ENCODE results near the gene CTSS. TPM values are rescaled to one million over a fixed set of nuclear protein-coding genes. Genes with fewer than 3 reads are reported as not detected.

Gene CTSS
- total and polyA plus RNA-seq, 11 donors, result 3.9 to 306 (median 15.9) TPM

DNA sequence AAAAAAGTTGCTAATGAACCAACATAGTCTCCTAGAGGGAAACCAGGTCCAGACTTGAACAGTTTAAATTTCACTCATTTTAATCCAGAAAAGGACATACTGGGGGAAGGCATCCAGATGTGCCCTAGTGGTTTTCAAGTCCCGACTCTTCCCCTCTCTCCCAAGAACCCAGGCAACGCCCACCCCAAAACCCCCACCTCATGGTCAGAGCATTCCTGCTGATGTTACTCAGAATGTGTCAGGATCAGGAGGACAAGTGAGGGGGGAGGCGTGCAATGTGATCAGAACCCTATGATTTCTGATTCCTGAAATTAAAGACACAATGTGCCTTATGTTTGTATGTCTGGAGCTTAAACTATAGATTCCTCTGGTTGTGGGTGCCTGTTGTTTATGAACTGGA is 44.1 kb upstream of the CTSS start:
- H3K4me1 ChIP-seq, result peaks cover 0 to 23% (median 1%) of the 10 kb centered on the region in 12 donors
- intact Hi-C loops (cut with DNase I), result loop anchor here in 6 of 10 donors (5.0 to 10.0 kb wide), 4 partner anchors 255 to 557 kb away; no protein-coding TSS in a partner anchor

DNA sequence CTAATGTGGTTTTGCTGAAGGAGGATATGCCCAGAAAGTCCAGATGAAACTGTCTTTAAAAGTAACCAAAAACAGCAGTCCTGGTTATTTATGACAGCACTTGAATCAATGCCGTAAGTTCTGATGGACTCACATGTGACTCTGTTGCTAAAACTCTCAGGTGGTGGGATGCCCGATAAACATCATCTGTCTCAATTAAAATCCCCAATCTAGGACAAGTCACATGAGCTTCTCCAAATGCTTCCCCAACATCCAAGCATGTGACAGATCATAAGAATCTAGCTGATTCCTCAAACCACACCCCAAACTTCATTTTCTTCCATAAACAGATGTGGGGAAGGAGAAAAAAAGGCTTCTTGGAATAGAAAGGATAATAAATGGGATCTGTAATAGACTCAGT is 43.3 kb upstream of the CTSS start:
- WGBS, 4 donors, result 73 to 76% (median 74%) methylated on average over 2 of the region's 2 CpGs
- no peaks in the 10 kb centered on the region for H3K9me3 ChIP-seq
- peak overlapping the region in 2 of 12 donors; percentile 53 to 56 for H3K4me3 ChIP-seq
- intact Hi-C loops (cut with DNase I), result loop anchor here in 1 of 10 donors (10.0 kb wide), 1 partner anchor 354 kb away; no protein-coding TSS in a partner anchor
- peak overlapping the region in 2 of 12 donors; percentile 22 to 30 for H3K27ac ChIP-seq
- no peak for TF ChIP-seq POLR2A (IDR thresholded peaks at IDR 0.05)
- TF ChIP-seq, protein P1, sequence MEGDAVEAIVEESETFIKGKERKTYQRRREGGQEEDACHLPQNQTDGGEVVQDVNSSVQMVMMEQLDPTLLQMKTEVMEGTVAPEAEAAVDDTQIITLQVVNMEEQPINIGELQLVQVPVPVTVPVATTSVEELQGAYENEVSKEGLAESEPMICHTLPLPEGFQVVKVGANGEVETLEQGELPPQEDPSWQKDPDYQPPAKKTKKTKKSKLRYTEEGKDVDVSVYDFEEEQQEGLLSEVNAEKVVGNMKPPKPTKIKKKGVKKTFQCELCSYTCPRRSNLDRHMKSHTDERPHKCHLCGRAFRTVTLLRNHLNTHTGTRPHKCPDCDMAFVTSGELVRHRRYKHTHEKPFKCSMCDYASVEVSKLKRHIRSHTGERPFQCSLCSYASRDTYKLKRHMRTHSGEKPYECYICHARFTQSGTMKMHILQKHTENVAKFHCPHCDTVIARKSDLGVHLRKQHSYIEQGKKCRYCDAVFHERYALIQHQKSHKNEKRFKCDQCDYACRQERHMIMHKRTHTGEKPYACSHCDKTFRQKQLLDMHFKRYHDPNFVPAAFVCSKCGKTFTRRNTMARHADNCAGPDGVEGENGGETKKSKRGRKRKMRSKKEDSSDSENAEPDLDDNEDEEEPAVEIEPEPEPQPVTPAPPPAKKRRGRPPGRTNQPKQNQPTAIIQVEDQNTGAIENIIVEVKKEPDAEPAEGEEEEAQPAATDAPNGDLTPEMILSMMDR (IDR thresholded peaks at IDR 0.05), result no peak
- DNase-seq (no peak), ATAC-seq (no peak)
- H3K27me3 ChIP-seq, result no peaks in the 10 kb centered on the region
- peaks cover 0 to 59% (median 43%) of the 10 kb centered on the region in 9 donors for H3K36me3 ChIP-seq
- peaks cover 0 to 23% (median 1%) of the 10 kb centered on the region in 12 donors for H3K4me1 ChIP-seq

More for the DNA sequence above, 44.1 kb upstream of the CTSS start:
- WGBS, 4 donors, result 73 to 86% (median 83%) methylated on average over 3 of the region's 3 CpGs
- H3K36me3 ChIP-seq, result peaks cover 0 to 59% (median 46%) of the 10 kb centered on the region in 9 donors
- H3K4me3 ChIP-seq, result no peak overlapping the region
- DNase-seq (no peak), ATAC-seq (no peak)
- no peaks in the 10 kb centered on the region for H3K9me3 ChIP-seq
- no peak for TF ChIP-seq POLR2A (IDR thresholded peaks at IDR 0.05)
- TF ChIP-seq, protein P1 (IDR thresholded peaks at IDR 0.05), result no peak
- no peaks in the 10 kb centered on the region for H3K27me3 ChIP-seq
- no peak overlapping the region for H3K27ac ChIP-seq

DNA sequence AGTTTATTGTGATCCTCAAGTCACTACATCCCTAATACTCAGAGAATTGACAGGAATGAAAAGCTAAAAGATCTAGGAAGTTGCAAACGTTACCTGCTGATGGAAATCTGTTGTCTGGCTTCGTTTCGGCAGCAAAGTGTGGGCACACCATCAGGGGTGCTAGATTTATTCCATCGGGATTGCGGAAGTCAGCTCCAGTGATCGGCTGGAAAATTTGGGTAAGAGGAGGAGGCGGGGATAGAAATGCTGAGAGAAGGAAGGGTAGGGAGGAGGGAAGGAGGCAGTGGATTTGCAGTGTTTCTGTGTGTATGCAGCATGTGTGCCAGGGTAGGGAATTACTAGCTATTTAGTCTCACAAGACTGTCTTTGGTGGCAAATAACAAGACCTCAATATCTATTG is 42.5 kb upstream of the CTSS start, which contains the start of gene CTSK:
Gene CTSK, minus strand, starts transcription at position 140 of the 400 bp plus-strand sequence. CDS start 1,455 bp downstream, outside the sequence.
- ATAC-seq, result peak in 3 of 4 donors; percentile 52 to 65 (median 64)
- peak within 1 kb of the TSS in 6 of 12 donors; percentile 10 to 54 (median 28) for H3K27ac ChIP-seq
- H3K4me3 ChIP-seq, result peak within 1 kb of the TSS in 9 of 12 donors; percentile 16 to 56 (median 34)
- H3K27me3 ChIP-seq, result no peaks in the 10 kb centered on the region
- TF ChIP-seq POLR2A (IDR thresholded peaks at IDR 0.05), result no peak
- TF ChIP-seq, protein P1 (IDR thresholded peaks at IDR 0.05), result no peak
- H3K9me3 ChIP-seq, result no peaks in the 10 kb centered on the region
- 44 to 64% (median 60%) methylated on average over 7 of the region's 7 CpGs for WGBS, 4 donors
- H3K36me3 ChIP-seq, result peaks cover 0 to 59% (median 40%) of the 10 kb centered on the region in 9 donors
- intact Hi-C loops (cut with DNase I), result loop anchor here in 1 of 10 donors (10.0 kb wide), 1 partner anchor 353 kb away; no protein-coding TSS in a partner anchor
- H3K4me1 ChIP-seq, result peaks cover 0 to 23% (median 1%) of the 10 kb centered on the region in 12 donors
- peak in 1 of 5 donors; percentile 17 for DNase-seq

DNA sequence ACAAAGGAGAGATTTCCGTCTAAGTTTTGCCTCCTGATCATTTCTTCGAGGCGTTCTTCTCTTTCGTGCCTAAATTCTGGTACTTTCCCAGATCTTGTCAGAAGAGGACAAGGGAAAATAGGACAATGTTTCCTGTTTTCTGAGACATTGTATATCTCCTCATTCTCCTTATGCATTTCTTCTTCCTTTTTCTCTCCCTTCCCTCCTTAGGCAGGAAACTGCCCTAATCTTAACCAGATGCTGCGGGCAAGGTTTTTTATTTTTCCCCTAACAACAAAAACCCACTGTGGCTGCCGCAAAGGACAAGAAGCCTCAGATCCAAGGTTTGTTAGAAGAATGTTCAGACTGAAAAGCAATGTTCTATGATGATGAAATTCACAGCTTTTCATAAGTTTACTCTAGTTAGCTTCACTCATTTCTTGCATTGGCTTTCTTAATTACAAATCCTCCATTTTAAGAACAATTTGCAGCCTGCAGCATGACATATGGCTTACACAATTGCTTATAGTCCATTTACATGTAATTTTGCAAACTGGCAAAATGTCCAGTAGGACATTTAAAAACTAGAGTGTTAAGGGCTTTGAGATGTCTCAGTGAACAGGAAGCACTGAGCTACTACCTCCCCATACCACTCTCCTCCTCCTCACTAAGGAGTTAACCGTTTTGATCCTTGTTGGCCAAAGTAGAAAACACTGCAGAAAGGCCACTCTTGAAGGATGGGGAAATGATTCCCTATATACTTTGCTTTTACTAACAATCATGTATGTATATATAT is 41.9 kb upstream of the CTSS start:
- ATAC-seq (peak in 2 of 4 donors; percentile 32 to 35), DNase-seq (no peak)
- WGBS, 4 donors, result 36 to 42% (median 38%) methylated on average over 7 of the region's 7 CpGs
- H3K27ac ChIP-seq, result peak overlapping the region in 5 of 12 donors; percentile 10 to 54 (median 27)
- no peaks in the 10 kb centered on the region for H3K27me3 ChIP-seq
- TF ChIP-seq POLR2A (IDR thresholded peaks at IDR 0.05), result no peak
- TF ChIP-seq, protein P1 (IDR thresholded peaks at IDR 0.05), result no peak
- H3K9me3 ChIP-seq, result no peaks in the 10 kb centered on the region
- peak overlapping the region in 9 of 12 donors; percentile 16 to 56 (median 34) for H3K4me3 ChIP-seq
- intact Hi-C loops (cut with DNase I), result loop anchor here in 1 of 10 donors (10.0 kb wide), 1 partner anchor 353 kb away; no protein-coding TSS in a partner anchor
- H3K4me1 ChIP-seq, result peaks cover 0 to 23% (median 1%) of the 10 kb centered on the region in 12 donors
- H3K36me3 ChIP-seq, result peaks cover 0 to 57% (median 40%) of the 10 kb centered on the region in 9 donors
